GM08714 (cell line): ENCODE measurements around the gene SDK1.

Experiments
- H3K4me3 ChIP-seq: fragments of 200-500 bp; sonication (Bioruptor generic); 2 replicates; pipeline ENCODE4 v1.5.1; 2014; ENCODE audit warnings: mild to moderate bottlenecking, low read length, inconsistent platforms
- ZNF274 ChIP-seq: IDR thresholded peaks from 2 replicates; pipeline ENCODE4 v1.6.1; 2012; ENCODE audit warnings: mild to moderate bottlenecking, low read depth, low read length

SDK1 gene

GRCh38 chr7:3501671-3502070 lies 200.6 kb downstream of the SDK1 start:
- TF ChIP-seq ZNF274 = no peak

GRCh38 chr7:3504384-3504783 lies 203.3 kb downstream of the SDK1 start:
- no peak for TF ChIP-seq ZNF274
- H3K4me3 ChIP-seq = no peak overlapping the region

More at GRCh38 chr7:3501671-3502070, 200.6 kb downstream of the SDK1 start:
- no peak overlapping the region for H3K4me3 ChIP-seq

- no peak overlapping the region for H3K4me3 ChIP-seq
- TF ChIP-seq ZNF274 = no peak
Measured at GRCh38 chr7:3510101-3511020, 209.3 kb downstream of the SDK1 start.

GRCh38 chr7:3517344-3517743 lies 216.3 kb downstream of the SDK1 start:
- no peak for TF ChIP-seq ZNF274
- H3K4me3 ChIP-seq = no peak overlapping the region

GRCh38 chr7:3518546-3518945 lies 217.5 kb downstream of the SDK1 start:
- no peak overlapping the region for H3K4me3 ChIP-seq
- no peak for TF ChIP-seq ZNF274

- no peak overlapping the region for H3K4me3 ChIP-seq
- TF ChIP-seq ZNF274 = no peak
Measured at GRCh38 chr7:3520206-3520605, 219.2 kb downstream of the SDK1 start.

- no peak overlapping the region for H3K4me3 ChIP-seq
- TF ChIP-seq ZNF274 = no peak
Measured at GRCh38 chr7:3527496-3528124, 226.6 kb downstream of the SDK1 start.

- no peak for TF ChIP-seq ZNF274
Measured at GRCh38 chr7:3533040-3533439, 232.0 kb downstream of the SDK1 start.

GRCh38 chr7:3537210-3537875 lies 236.3 kb downstream of the SDK1 start:
- H3K4me3 ChIP-seq = no peak overlapping the region
- TF ChIP-seq ZNF274 = no peak

More at GRCh38 chr7:3533040-3533439, 232.0 kb downstream of the SDK1 start:
- no peak overlapping the region for H3K4me3 ChIP-seq

- no peak overlapping the region for H3K4me3 ChIP-seq
- TF ChIP-seq ZNF274 = no peak
Measured at GRCh38 chr7:3538041-3538440, 237.0 kb downstream of the SDK1 start.

GRCh38 chr7:3540456-3541220 lies 239.6 kb downstream of the SDK1 start:
- TF ChIP-seq ZNF274 = no peak
- no peak overlapping the region for H3K4me3 ChIP-seq

- TF ChIP-seq ZNF274 = no peak
- H3K4me3 ChIP-seq = no peak overlapping the region
Measured at GRCh38 chr7:3544202-3544601, 243.2 kb downstream of the SDK1 start.

- no peak for TF ChIP-seq ZNF274
- no peak overlapping the region for H3K4me3 ChIP-seq
Measured at GRCh38 chr7:3548815-3549214, 247.8 kb downstream of the SDK1 start.

GRCh38 chr7:3549601-3550000 lies 248.5 kb downstream of the SDK1 start:
- TF ChIP-seq ZNF274 = no peak
- H3K4me3 ChIP-seq = no peak overlapping the region
